Hematopoietic multipotent progenitor cell treated with erythropoietin and hydrocortisone succinate and interleukin-3 and kit ligand, for 6 days (in vitro differentiated cells): ENCODE measurements around the gene VPREB3.

ENCODE experiments used
- DNase-seq: peaks from one replicate; pipeline ENCODE4 v3.0.0-alpha.2; 2015

Gene VPREB3, protein sequence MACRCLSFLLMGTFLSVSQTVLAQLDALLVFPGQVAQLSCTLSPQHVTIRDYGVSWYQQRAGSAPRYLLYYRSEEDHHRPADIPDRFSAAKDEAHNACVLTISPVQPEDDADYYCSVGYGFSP

GRCh38 chr22:23754220-23754919 lies at the start of gene VPREB3:
Gene VPREB3 (minus strand): TSS chr22:23754425. CDS start chr22:23754363, 62 bp downstream.
- DNase-seq: no peak

DNA sequence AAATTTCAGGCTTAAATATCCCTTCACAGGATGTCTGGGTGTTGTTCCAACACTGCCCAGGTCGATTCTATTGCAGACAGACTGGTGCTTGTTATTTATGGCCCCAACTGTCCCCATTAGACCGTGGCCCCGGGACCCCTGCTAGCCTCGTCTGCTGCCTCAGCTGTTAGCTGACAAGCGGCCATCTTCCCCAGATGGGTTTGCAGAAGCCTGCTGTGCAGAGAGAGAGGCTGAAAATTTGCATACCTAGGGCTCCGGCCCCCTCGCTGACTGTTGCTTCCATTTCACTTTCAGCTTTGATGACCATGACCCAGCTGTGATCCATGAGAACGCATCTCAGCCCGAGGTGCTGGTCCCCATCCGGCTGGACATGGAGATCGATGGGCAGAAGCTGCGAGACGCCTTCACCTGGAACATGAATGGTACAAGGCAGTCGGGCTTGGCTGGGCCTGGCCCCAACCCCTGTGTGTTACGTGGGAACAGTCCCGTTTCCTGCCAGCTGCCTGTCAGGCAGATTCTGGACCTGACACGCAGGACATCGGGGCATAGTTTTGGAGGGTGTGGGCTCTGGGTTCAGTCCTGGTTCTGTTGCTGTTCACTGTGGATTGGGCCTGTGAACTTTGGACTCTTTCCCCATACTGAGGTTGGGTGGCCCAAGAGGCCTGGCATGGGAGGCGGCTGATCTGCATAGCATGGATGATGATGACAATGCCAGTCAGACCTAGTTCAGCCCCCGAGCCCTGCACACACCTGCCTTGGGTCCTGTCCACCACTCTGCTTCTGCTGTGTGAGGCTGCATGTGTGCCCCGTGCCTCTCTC lies 49.0 kb upstream of the VPREB3 start:
- DNase-seq: no peak

GRCh38 chr22:23801886-23802377 lies 47.7 kb upstream of the VPREB3 start:
- DNase-seq: no peak

GRCh38 chr22:23801238-23801821 lies 47.1 kb upstream of the VPREB3 start:
- no peak for DNase-seq

GRCh38 chr22:23800297-23801237 lies 46.3 kb upstream of the VPREB3 start:
- DNase-seq: no peak

- no peak for DNase-seq
These were observed 42.2 kb upstream of the VPREB3 start for GRCh38 chr22:23796461-23796860.

GRCh38 chr22:23793326-23793725 lies 39.1 kb upstream of the VPREB3 start:
- DNase-seq: no peak

DNA sequence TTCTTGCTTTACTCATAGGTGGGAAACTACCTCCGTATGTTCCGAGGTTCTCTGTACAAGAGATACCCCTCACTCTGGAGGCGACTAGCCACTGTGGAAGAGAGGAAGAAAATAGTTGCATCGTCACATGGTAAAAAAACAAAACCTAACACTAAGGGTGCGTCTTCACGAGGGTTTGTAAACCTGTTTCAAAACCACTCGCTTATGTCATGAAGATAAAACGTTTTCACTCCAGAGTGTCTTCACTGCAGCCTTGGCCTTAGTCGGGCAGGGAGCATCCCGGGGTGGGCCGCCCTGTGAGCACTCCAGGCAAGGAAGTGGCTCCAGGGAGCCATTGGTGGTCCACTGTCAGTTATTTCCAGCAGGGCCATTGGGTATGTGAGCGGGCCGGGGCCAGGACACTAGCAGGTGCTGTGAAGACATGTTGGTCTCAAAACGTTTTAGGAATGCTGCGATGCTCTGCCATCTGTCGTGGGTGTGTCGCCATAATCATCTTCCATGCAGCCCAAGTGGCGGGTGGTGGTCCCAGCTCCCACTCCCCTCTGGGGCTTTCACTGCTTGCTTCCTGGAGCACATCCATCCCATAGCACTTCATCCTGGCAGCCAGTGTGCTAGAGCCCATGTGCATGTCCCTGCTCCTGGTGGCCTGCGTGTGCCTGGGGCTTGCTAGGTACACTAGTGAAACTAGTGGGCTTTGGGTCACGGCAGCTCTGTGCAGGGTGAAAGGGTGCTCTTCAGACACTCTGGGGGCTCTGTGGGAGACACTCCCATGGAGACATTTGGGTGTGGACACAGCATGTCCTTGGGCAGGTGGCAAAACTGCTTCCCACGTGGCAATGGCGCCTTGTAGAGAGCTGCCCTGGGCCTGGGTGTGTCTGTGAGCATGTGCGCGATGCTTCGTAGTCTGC lies 37.8 kb upstream of the VPREB3 start:
- no peak for DNase-seq

GRCh38 chr22:23790819-23791737 lies 36.9 kb upstream of the VPREB3 start:
- DNase-seq: no peak

GRCh38 chr22:23789638-23790037 lies 35.4 kb upstream of the VPREB3 start:
- DNase-seq: peak; percentile 39

DNA sequence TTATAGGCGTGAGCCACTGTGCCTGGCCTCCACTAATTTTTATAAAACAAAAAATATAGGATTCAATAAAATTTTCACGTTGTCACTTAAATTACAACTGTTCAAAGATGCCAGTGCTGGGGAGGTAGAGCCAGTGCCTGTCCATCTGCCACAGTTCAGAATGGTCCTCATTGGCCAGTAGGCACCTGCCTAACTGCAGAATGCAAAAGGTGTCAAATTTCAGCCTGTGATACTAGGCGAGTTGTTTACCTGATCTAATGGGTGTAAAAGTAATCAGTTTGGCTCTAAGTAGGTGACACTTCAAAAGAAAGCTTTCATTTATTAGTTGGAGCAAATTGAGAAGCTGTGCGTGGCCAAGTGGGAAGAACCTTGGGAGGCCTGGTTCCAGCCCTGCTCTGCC lies 34.9 kb upstream of the VPREB3 start:
- DNase-seq: no peak

DNA sequence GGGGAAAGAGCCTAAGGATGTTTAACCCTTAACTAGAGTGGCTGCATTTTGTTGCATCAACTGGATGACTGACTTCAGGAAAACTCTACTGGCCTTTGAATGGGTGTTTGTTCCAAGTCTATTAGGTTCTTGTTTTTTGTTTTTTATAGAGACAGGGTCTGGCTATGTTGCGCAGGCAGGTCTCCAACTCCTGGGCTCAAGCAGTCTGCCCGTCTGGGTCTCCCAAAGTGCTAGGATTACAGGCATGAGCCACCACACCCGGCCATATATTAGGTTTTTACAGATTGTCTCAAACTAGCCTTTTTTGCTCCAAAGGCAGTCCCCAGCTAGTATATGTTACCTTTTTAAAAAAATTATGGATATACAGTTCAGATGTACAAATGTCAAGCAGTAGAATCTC lies 33.7 kb upstream of the VPREB3 start:
- no peak for DNase-seq

DNA sequence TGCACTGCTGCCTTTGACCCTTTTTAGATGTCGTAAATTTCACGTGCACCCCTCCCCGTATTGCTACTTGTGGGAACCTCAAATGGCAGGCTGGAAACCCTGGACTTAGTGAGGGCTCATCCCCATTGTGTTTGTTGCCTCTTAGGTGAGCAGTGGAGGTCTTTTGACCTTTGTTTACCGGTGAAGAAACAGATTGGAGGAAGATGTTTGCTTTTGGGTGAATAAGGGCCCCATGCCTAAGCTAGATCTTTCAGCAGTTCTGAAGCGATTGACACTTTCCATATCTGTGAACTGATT lies 33.3 kb upstream of the VPREB3 start:
- DNase-seq: no peak

GRCh38 chr22:23786752-23787599 lies 32.8 kb upstream of the VPREB3 start, which contains the start of gene SMARCB1:
Gene SMARCB1 (plus strand): TSS chr22:23786966. CDS start chr22:23787170, 204 bp downstream.
- DNase-seq: peak; percentile 96

GRCh38 chr22:23786261-23786710 lies 32.1 kb upstream of the VPREB3 start:
- DNase-seq: no peak

DNA sequence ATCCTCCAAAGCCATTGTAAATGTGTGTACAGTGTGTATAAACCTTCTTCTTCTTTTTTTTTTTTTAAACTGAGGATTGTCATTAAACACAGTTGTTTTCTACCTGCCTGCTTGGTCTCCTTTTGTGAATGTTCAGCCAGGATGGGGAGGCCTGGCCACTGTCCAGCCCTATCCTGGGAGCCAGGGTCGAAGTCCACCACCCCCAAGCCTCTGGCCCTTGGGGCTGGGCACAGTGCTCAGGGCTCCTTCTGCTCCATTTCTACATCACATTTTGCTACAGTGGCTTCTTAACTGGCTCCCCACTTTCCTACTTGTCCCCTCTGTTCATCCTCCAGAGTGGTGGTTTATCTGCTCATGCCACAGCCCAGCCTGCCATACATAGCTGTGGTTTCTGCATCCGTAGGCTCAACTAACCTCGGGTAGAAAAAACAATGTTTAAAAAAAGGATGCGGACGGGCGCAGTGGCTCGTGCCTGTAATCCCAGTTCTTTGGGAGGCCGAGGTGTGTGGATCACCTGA lies 30.0 kb upstream of the VPREB3 start:
- DNase-seq: peak; percentile 73

- DNase-seq: no peak
These were observed 29.3 kb upstream of the VPREB3 start for GRCh38 chr22:23783265-23784150.

DNA sequence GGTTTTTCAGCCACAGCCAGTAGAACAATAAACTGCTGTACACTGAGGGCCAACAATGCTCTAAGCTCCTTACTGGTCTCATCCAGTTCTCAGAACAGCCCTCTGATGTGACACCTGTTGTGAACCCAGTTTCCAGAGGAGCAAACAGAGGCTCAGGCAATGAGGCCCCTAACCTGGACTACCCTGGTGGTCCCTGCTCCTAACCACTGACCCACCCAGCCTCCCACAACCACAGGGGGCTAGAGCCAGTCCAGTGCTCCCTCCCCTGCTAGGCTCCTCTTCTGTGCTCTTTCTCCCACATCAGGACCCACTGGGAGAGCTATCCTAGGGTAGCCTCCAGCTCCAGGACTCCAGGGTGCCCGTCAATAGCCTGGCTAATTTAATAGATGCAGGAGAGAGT lies 28.5 kb upstream of the VPREB3 start:
- no peak for DNase-seq
